MCF 10A (cell line): Measurements from ENCODE around the gene ATP6V0A4. TPM values are rescaled to one million over a fixed set of nuclear protein-coding genes. Genes with fewer than 3 reads are reported as not detected.
"Not testable (repeated sequence)": the region's sequence is repeated elsewhere in the genome, so short reads cannot be mapped to it uniquely, and the experiment has no call there.

Experiments used
- BruUV-seq: library from RNA; stranded (reverse); fragments of 400-500 nt; replicated peaks from 2 replicates; lab custom pipeline; 2021; lab: Mats Ljungman, UMichigan
- CTCF ChIA-PET: fragments of 300-600 bp; sonication (Branson Sonifier 250); formaldehyde crosslinking; extraction: SDS; loops from one replicate; lab custom pipeline; 2021; ENCODE audit warnings: antibody characterized with exemption, inconsistent platforms; lab: Yijun Ruan, JAX
- POLR2A ChIA-PET: fragments of 300-600, 350-650 bp; sonication (Branson Sonifier 250); formaldehyde crosslinking; extraction: SDS; loops from one replicate; lab custom pipeline; 2020; ENCODE audit warnings: antibody characterized with exemption, inconsistent platforms; lab: Yijun Ruan, JAX
- DNase-seq: peaks from one replicate; pipeline ENCODE4 v3.0.0-alpha.2; 2018; ENCODE audit not compliant: unreplicated experiment
- H3K27ac Mint-ChIP-seq: one replicate; pipeline ENCODE4 v1.8.0; 2022; ENCODE audit warnings: mild to moderate bottlenecking, low read depth, mixed read lengths; ENCODE audit not compliant: unreplicated experiment
- H3K27me3 Mint-ChIP-seq: one replicate; pipeline ENCODE4 v1.8.0; 2022; ENCODE audit warnings: mixed read lengths; ENCODE audit not compliant: insufficient read depth, unreplicated experiment
- H3K36me3 Mint-ChIP-seq: one replicate; pipeline ENCODE4 v1.8.0; 2022; ENCODE audit warnings: mild to moderate bottlenecking, moderate library complexity, mixed read lengths; ENCODE audit not compliant: insufficient read depth, unreplicated experiment
- H3K4me1 Mint-ChIP-seq: one replicate; pipeline ENCODE4 v1.8.0; 2022; ENCODE audit warnings: mixed read lengths; ENCODE audit not compliant: insufficient read depth, unreplicated experiment
- H3K4me3 Mint-ChIP-seq: one replicate; pipeline ENCODE4 v1.8.0; 2022; ENCODE audit warnings: mild to moderate bottlenecking, moderate library complexity, mixed read lengths; ENCODE audit not compliant: unreplicated experiment
- H3K9me3 Mint-ChIP-seq: one replicate; pipeline ENCODE4 v1.8.0; 2022; ENCODE audit warnings: mixed read lengths; ENCODE audit not compliant: unreplicated experiment
- intact Hi-C: fragments of 100-400 bp; cut with micrococcal nuclease; formaldehyde crosslinking; loops from 2 replicates; pipeline ENCODE4 v1.14.1; 2022
- total RNA-seq: library from RNA; stranded (reverse); gene quantifications from 2 replicates; pipeline ENCODE4 v1.2.3, GENCODE V29; 2022
- TF ChIP-seq, protein P1 (sequence below): fragments of 200-600 bp; IDR thresholded peaks from one replicate; pipeline ENCODE4 v1.8.0; 2022; ENCODE audit warnings: antibody characterized with exemption, mild to moderate bottlenecking; ENCODE audit not compliant: unreplicated experiment

ATP6V0A4 gene
- total RNA-seq, 1 experiment from 2014 or later: 0.40 TPM

DNA sequence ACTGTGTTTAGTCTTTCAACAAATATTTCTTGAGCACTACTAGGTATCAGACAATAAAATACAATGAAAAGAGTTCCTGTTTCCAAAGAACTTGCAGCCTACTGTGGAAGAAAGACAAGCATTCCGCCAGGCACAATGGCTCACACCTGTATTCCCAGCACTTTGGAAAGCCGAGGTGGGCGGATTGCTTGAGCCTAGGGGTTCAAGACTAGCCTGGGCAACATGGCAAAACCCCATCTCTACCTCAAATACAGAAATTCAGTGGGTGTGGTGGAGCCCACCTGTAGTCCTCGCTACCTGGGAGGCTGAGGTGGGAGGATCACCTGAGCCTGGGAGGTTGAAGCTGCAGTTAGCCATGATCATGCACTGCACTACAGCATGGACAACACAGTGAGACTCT, 102.9 kb downstream of the ATP6V0A4 start:
- DNase-seq: no peak
- intact Hi-C loops: no loop called here
- no peaks in the 10 kb centered on the region for H3K9me3 Mint-ChIP-seq
- ChIA-PET POLR2A (no interaction called here), CTCF (interaction anchor here (1.0 kb wide), 1 partner anchor 43 kb away, joined by 3 read pairs; no protein-coding TSS in a partner anchor)
- H3K36me3 Mint-ChIP-seq: no peaks in the 10 kb centered on the region
- TF ChIP-seq, protein P1, sequence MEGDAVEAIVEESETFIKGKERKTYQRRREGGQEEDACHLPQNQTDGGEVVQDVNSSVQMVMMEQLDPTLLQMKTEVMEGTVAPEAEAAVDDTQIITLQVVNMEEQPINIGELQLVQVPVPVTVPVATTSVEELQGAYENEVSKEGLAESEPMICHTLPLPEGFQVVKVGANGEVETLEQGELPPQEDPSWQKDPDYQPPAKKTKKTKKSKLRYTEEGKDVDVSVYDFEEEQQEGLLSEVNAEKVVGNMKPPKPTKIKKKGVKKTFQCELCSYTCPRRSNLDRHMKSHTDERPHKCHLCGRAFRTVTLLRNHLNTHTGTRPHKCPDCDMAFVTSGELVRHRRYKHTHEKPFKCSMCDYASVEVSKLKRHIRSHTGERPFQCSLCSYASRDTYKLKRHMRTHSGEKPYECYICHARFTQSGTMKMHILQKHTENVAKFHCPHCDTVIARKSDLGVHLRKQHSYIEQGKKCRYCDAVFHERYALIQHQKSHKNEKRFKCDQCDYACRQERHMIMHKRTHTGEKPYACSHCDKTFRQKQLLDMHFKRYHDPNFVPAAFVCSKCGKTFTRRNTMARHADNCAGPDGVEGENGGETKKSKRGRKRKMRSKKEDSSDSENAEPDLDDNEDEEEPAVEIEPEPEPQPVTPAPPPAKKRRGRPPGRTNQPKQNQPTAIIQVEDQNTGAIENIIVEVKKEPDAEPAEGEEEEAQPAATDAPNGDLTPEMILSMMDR: no peak
- no peaks in the 10 kb centered on the region for H3K27me3 Mint-ChIP-seq
- H3K27ac Mint-ChIP-seq: no peak overlapping the region
- peaks cover 7% of the 10 kb centered on the region for H3K4me1 Mint-ChIP-seq
- no peak overlapping the region for H3K4me3 Mint-ChIP-seq
- no TSS peak for BruUV-seq

DNA sequence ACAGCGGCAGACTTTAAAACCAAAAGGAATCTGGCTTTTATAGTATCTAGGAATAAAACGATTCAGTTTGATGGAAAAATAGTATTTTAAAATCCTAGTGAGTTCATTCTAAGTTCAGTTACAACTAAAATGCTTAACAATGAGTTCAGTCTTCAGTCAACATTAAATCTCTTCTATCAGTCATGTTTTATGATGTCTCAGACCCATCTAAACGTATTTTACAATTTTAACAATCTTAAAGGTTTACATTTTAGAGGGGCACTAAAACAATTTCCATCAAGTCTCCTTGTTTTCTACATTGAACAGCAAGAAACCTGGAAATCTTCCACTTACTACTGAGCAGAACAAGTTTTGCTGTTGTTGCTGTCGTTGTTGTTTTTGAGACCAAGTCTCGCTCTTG, 106.8 kb downstream of the ATP6V0A4 start:
- peaks cover 8% of the 10 kb centered on the region for H3K4me1 Mint-ChIP-seq
- ChIA-PET POLR2A (interaction anchor here (0.6 kb wide), 1 partner anchor 370 kb away, joined by 3 read pairs; no protein-coding TSS in a partner anchor), CTCF (no interaction called here)
- DNase-seq: no peak
- no peaks in the 10 kb centered on the region for H3K9me3 Mint-ChIP-seq
- H3K27me3 Mint-ChIP-seq: no peaks in the 10 kb centered on the region
- TF ChIP-seq, protein P1: no peak
- no peak overlapping the region for H3K27ac Mint-ChIP-seq
- intact Hi-C loops: no loop called here
- BruUV-seq: no TSS peak
- no peak overlapping the region for H3K4me3 Mint-ChIP-seq
- no peaks in the 10 kb centered on the region for H3K36me3 Mint-ChIP-seq

DNA sequence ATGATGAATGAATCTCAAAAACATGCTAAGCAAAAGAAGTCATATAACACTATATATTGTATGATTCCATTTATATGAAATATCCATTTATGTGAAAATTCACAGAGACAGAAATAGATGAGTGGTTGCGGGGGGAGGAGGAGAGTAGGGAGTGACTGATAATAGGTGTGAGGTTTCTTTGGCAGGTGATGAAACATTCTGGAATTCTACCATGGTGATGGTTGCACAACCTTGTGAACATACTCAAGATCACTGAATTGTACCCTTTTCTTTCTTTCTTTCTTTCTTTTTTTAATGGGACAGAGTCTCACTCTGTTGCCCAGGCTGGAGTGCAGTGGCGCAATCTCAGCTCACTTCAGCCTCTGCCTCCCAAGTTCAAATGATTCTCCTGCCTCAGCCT, 107.5 kb downstream of the ATP6V0A4 start:
- POLR2A ChIA-PET: no interaction called here
- peak; percentile 23 for DNase-seq

DNA sequence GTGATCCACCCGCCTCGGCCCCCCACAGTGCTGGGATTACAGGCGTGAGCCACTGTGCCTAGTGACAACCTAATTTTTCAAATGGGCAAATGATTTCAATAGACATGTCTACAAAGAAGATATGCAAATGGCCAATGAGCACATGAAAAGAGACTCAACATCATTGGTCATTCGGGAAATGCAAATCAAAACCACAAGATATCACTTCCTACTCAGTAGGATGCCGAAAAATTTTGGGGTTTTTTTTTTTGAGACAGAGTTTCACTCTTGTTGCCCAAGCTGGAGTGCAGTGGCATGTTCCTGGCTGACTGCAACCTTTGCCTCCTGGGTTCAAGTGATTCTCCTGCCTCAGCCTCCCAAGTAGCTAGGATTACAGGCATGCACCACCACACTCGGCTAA, 110.0 kb downstream of the ATP6V0A4 start:
- BruUV-seq, CTCF ChIA-PET, DNase-seq, H3K4me3 Mint-ChIP-seq, intact Hi-C loops, H3K4me1 Mint-ChIP-seq, POLR2A ChIA-PET, H3K27ac Mint-ChIP-seq, H3K36me3 Mint-ChIP-seq, H3K9me3 Mint-ChIP-seq, H3K27me3 Mint-ChIP-seq: not testable (repeated sequence)

More for the DNA sequence above, 107.5 kb downstream of the ATP6V0A4 start:
- Mint-ChIP-seq H3K36me3 (no peaks in the 10 kb centered on the region), H3K4me1 (peaks cover 8% of the 10 kb centered on the region), H3K27me3 (no peaks in the 10 kb centered on the region), H3K9me3 (no peaks in the 10 kb centered on the region), H3K4me3 (no peak overlapping the region), H3K27ac (no peak overlapping the region)
- no TSS peak for BruUV-seq
- intact Hi-C loops: no loop called here
- TF ChIP-seq, protein P1: no peak
- CTCF ChIA-PET: no interaction called here

DNA sequence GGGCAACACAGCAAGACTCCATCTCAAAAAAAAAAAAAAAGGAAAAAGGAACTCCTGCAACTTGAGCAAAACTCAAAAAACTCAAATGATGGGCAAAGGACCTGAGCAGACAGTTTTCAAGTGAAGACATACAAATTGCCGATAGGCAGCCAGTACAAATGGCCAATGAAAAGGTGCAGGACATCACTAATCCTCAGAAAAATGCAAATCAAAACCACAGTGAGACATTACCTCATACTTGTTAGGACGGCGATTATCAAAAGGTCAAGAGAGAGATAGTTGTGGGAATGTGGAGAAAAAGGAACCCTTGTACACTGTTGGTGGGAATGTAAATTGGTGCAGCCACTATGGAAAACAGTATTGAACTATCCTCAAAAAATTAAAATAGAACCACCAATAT, 113.7 kb downstream of the ATP6V0A4 start:
- peaks cover 6% of the 10 kb centered on the region for H3K36me3 Mint-ChIP-seq
- DNase-seq: no peak
- TF ChIP-seq, protein P1: no peak
- no peaks in the 10 kb centered on the region for H3K4me1 Mint-ChIP-seq
- no TSS peak for BruUV-seq
- H3K9me3 Mint-ChIP-seq: no peaks in the 10 kb centered on the region
- ChIA-PET POLR2A (no interaction called here), CTCF (no interaction called here)
- H3K27me3 Mint-ChIP-seq: no peaks in the 10 kb centered on the region
- intact Hi-C loops: no loop called here
- no peak overlapping the region for H3K27ac Mint-ChIP-seq
- H3K4me3 Mint-ChIP-seq: no peak overlapping the region
